MCF 10A (cell line): Measurements from ENCODE around the gene FMR1. TPM values are rescaled to one million over a fixed set of nuclear protein-coding genes. Genes with fewer than 3 reads are reported as not detected.

Experiments
- BruUV-seq: library from RNA; stranded (reverse); fragments of 400-500 nt; replicated peaks from 2 replicates; lab custom pipeline; 2021; lab: Mats Ljungman, UMichigan
- CTCF ChIA-PET: fragments of 300-600 bp; sonication (Branson Sonifier 250); formaldehyde crosslinking; extraction: SDS; loops from one replicate; lab custom pipeline; 2021; ENCODE audit warnings: antibody characterized with exemption, inconsistent platforms; lab: Yijun Ruan, JAX
- POLR2A ChIA-PET: fragments of 300-600, 350-650 bp; sonication (Branson Sonifier 250); formaldehyde crosslinking; extraction: SDS; loops from one replicate; lab custom pipeline; 2020; ENCODE audit warnings: antibody characterized with exemption, inconsistent platforms; lab: Yijun Ruan, JAX
- DNase-seq: peaks from one replicate; pipeline ENCODE4 v3.0.0-alpha.2; 2018; ENCODE audit not compliant: unreplicated experiment
- H3K27ac Mint-ChIP-seq: one replicate; pipeline ENCODE4 v1.8.0; 2022; ENCODE audit warnings: mild to moderate bottlenecking, low read depth, mixed read lengths; ENCODE audit not compliant: unreplicated experiment
- H3K27me3 Mint-ChIP-seq: one replicate; pipeline ENCODE4 v1.8.0; 2022; ENCODE audit warnings: mixed read lengths; ENCODE audit not compliant: insufficient read depth, unreplicated experiment
- H3K36me3 Mint-ChIP-seq: one replicate; pipeline ENCODE4 v1.8.0; 2022; ENCODE audit warnings: mild to moderate bottlenecking, moderate library complexity, mixed read lengths; ENCODE audit not compliant: insufficient read depth, unreplicated experiment
- H3K4me1 Mint-ChIP-seq: one replicate; pipeline ENCODE4 v1.8.0; 2022; ENCODE audit warnings: mixed read lengths; ENCODE audit not compliant: insufficient read depth, unreplicated experiment
- H3K4me3 Mint-ChIP-seq: one replicate; pipeline ENCODE4 v1.8.0; 2022; ENCODE audit warnings: mild to moderate bottlenecking, moderate library complexity, mixed read lengths; ENCODE audit not compliant: unreplicated experiment
- H3K9me3 Mint-ChIP-seq: one replicate; pipeline ENCODE4 v1.8.0; 2022; ENCODE audit warnings: mixed read lengths; ENCODE audit not compliant: unreplicated experiment
- CTCF ChIP-seq: fragments of 200-600 bp; IDR thresholded peaks from one replicate; pipeline ENCODE4 v1.8.0; 2022; ENCODE audit warnings: antibody characterized with exemption, mild to moderate bottlenecking; ENCODE audit not compliant: unreplicated experiment
- intact Hi-C: fragments of 100-400 bp; cut with micrococcal nuclease; formaldehyde crosslinking; loops from 2 replicates; pipeline ENCODE4 v1.14.1; 2022
- total RNA-seq: library from RNA; stranded (reverse); gene quantifications from 2 replicates; pipeline ENCODE4 v1.2.3, GENCODE V29; 2022

FMR1 gene
- total RNA-seq, 1 experiment from 2014 or later = 35.3 TPM

GRCh38 chrX:147899379-147900114 lies 12.2 kb upstream of the FMR1 start:
- Mint-ChIP-seq H3K27ac (no peak overlapping the region), H3K9me3 (peaks cover 17% of the 10 kb centered on the region), H3K36me3 (no peaks in the 10 kb centered on the region), H3K27me3 (no peaks in the 10 kb centered on the region), H3K4me1 (peaks cover 8% of the 10 kb centered on the region), H3K4me3 (no peak overlapping the region)
- intact Hi-C loops = no loop called here
- no peak for DNase-seq
- TF ChIP-seq CTCF = no peak
- ChIA-PET POLR2A (no interaction called here), CTCF (no interaction called here)
- BruUV-seq = no TSS peak

GRCh38 chrX:147900349-147900748 lies 11.4 kb upstream of the FMR1 start:
- Mint-ChIP-seq H3K36me3 (no peaks in the 10 kb centered on the region), H3K4me1 (peaks cover 8% of the 10 kb centered on the region), H3K9me3 (peaks cover 17% of the 10 kb centered on the region), H3K27me3 (no peaks in the 10 kb centered on the region), H3K27ac (no peak overlapping the region), H3K4me3 (no peak overlapping the region)
- TF ChIP-seq CTCF = no peak
- ChIA-PET CTCF (interaction anchor here (0.7 kb wide), 1 partner anchor 77 kb away, joined by 3 read pairs; no protein-coding TSS in a partner anchor), POLR2A (no interaction called here)
- BruUV-seq = no TSS peak
- no peak for DNase-seq
- intact Hi-C loops = no loop called here

GRCh38 chrX:147901461-147902126 lies 10.1 kb upstream of the FMR1 start:
- H3K4me3 Mint-ChIP-seq = no peak overlapping the region
- no peak for DNase-seq
- H3K9me3 Mint-ChIP-seq = peaks cover 17% of the 10 kb centered on the region
- CTCF ChIA-PET = no interaction called here
- H3K36me3 Mint-ChIP-seq = no peaks in the 10 kb centered on the region
- intact Hi-C loops = no loop called here
- no TSS peak for BruUV-seq
- no peak overlapping the region for H3K27ac Mint-ChIP-seq
- no peak for TF ChIP-seq CTCF
- H3K4me1 Mint-ChIP-seq = peaks cover 8% of the 10 kb centered on the region
- POLR2A ChIA-PET = no interaction called here
- no peaks in the 10 kb centered on the region for H3K27me3 Mint-ChIP-seq

GRCh38 chrX:147902270-147902669 lies 9.4 kb upstream of the FMR1 start:
- H3K36me3 Mint-ChIP-seq = no peaks in the 10 kb centered on the region
- DNase-seq = no peak
- H3K27ac Mint-ChIP-seq = no peak overlapping the region
- H3K4me1 Mint-ChIP-seq = peaks cover 8% of the 10 kb centered on the region
- TF ChIP-seq CTCF = no peak
- no TSS peak for BruUV-seq
- H3K27me3 Mint-ChIP-seq = no peaks in the 10 kb centered on the region
- intact Hi-C loops = no loop called here
- ChIA-PET CTCF (no interaction called here), POLR2A (interaction anchor here (1.6 kb wide), 1 partner anchor 9 kb away, joined by 3 read pairs; the partner anchor contains the start of gene FMR1)
- peaks cover 17% of the 10 kb centered on the region for H3K9me3 Mint-ChIP-seq
- no peak overlapping the region for H3K4me3 Mint-ChIP-seq
